GM12878 (cell line): ENCODE measurements around the gene BICC1. TPM values are rescaled to one million over a fixed set of nuclear protein-coding genes. Genes with fewer than 3 reads are reported as not detected.

Experiments
- ATAC-seq: fragments of 200-7000 bp; cut with Tn5 transposase; 3 replicates; pipeline ENCODE4 v1.9.1; 2020; ENCODE audit warnings: mild to moderate bottlenecking, moderate library complexity
- BruUV-seq: library from RNA; stranded (reverse); fragments of 400-500 nt; replicated peaks from 2 replicates; lab custom pipeline; 2021; lab: Mats Ljungman, UMichigan
- CTCF ChIA-PET: fragments of 300-600 bp; sonication (Branson Sonifier 250); formaldehyde crosslinking; extraction: SDS; loops from one replicate; lab custom pipeline; 2021; ENCODE audit warnings: inconsistent platforms; lab: Yijun Ruan, JAX
- POLR2A ChIA-PET: fragments of 350-600 bp; formaldehyde crosslinking; extraction: SDS; loops from one replicate; lab custom pipeline; 2021; ENCODE audit warnings: inconsistent platforms; lab: Charles Lee
- RAD21 ChIA-PET: fragments of 300-600 bp; sonication (Branson Sonifier 250); formaldehyde crosslinking; loops from one replicate; lab custom pipeline; 2023; ENCODE audit warnings: antibody characterized with exemption; ENCODE audit not compliant: unreplicated experiment; lab: Charles Lee
- SMC1A ChIA-PET: fragments of 300-600 bp; sonication (Branson Sonifier 250); formaldehyde crosslinking; loops from one replicate; lab custom pipeline; 2023; ENCODE audit not compliant: unreplicated experiment, uncharacterized antibody; lab: Charles Lee
- DNase-seq: peaks from one replicate; pipeline ENCODE4 v3.0.0-alpha.2; 2011; ENCODE audit warnings: low read depth, low spot score
- FAIRE-seq: peaks from 3 replicates; lab custom pipeline; 2011; peaks lifted over from hg19 to GRCh38; lab: Jason Lieb, UNC
- H2AFZ ChIP-seq: 2 replicates; pipeline ENCODE4 v1.6.0; 2011; ENCODE audit warnings: low read depth, low read length, control low read depth; ENCODE audit not compliant: control insufficient read depth
- H3K27ac ChIP-seq: 2 replicates; pipeline ENCODE4 v1.5.1; 2011; ENCODE audit warnings: control low read depth; ENCODE audit not compliant: control insufficient read depth, insufficient read depth
- H3K27me3 ChIP-seq, 2 experiments: replicated peaks in 1 of 2; 2 replicates each; pipeline versions ENCODE4 v1.6.0 to v1.6.1; 2011; ENCODE audit warnings: low read length in 1 of 2; ENCODE audit not compliant: control insufficient read depth in 2 of 2, insufficient read depth in 2 of 2
- H3K36me3 ChIP-seq, 2 experiments: 2 replicates each; pipeline ENCODE4 v1.5.1; 2011; ENCODE audit warnings: low read length in 1 of 2; ENCODE audit not compliant: control insufficient read depth in 2 of 2, insufficient read depth in 2 of 2
- H3K4me1 ChIP-seq: 2 replicates; pipeline ENCODE4 v1.6.1; 2011; ENCODE audit warnings: mild to moderate bottlenecking, low read length, moderate library complexity, mixed read lengths; ENCODE audit not compliant: control insufficient read depth, insufficient read depth
- H3K4me2 ChIP-seq: 2 replicates; pipeline ENCODE4 v1.6.0; 2011; ENCODE audit warnings: control low read depth; ENCODE audit not compliant: control insufficient read depth, insufficient read depth
- H3K4me3 ChIP-seq: fragments of 200-600 bp; sonication (generic); 2 replicates; pipeline ENCODE4 v1.5.1; 2016
- H3K79me2 ChIP-seq: 2 replicates; pipeline ENCODE4 v1.6.0; 2011; ENCODE audit warnings: low read length; ENCODE audit not compliant: control insufficient read depth, insufficient read depth
- H3K9ac ChIP-seq: 2 replicates; pipeline ENCODE4 v1.8.0; 2011; ENCODE audit warnings: low read length, control low read depth, mixed read lengths; ENCODE audit not compliant: control insufficient read depth, insufficient read depth
- H3K9me3 ChIP-seq: replicated peaks from 3 replicates; pipeline ENCODE4 v1.5.1; 2011; ENCODE audit warnings: mild to moderate bottlenecking, low read length; ENCODE audit not compliant: control insufficient read depth, insufficient read depth
- H4K20me1 ChIP-seq: 2 replicates; pipeline ENCODE4 v1.6.0; 2011; ENCODE audit not compliant: control insufficient read depth, insufficient read depth
- ATF7 ChIP-seq: fragments of 450-650 bp; IDR thresholded peaks from 2 replicates; pipeline ENCODE4 v1.6.1; 2016; ENCODE audit warnings: low read depth, mild to moderate bottlenecking
- BHLHE40 ChIP-seq, 2 experiments: fragments of 450-650 bp in 1 of 2; IDR thresholded peaks; 2 replicates each; pipeline ENCODE4 v1.6.1; 2011 to 2017; ENCODE audit warnings: low read depth in 2 of 2, borderline replicate concordance in 1 of 2, improper control_type of control experiment in 1 of 2, low read length in 1 of 2, mild to moderate bottlenecking in 1 of 2
- CBX3 ChIP-seq: fragments of 200-600 bp; sonication (generic); IDR thresholded peaks from 2 replicates; pipeline ENCODE4 v1.6.1; 2016; ENCODE audit warnings: low read depth, borderline replicate concordance
- CEBPB ChIP-seq, 2 experiments: fragments of 150-350 bp in 1 of 2; IDR thresholded peaks; 2 replicates each; pipeline ENCODE4 v1.6.1; 2012 to 2014; ENCODE audit warnings: low read depth in 2 of 2, low read length in 2 of 2, borderline replicate concordance in 1 of 2, inconsistent platforms in 1 of 2
- E2F8 ChIP-seq: fragments of 450-650 bp; IDR thresholded peaks from 2 replicates; pipeline ENCODE4 v1.6.1; 2018; ENCODE audit warnings: mild to moderate bottlenecking, low read depth, moderate library complexity; ENCODE audit not compliant: partially characterized antibody
- EED ChIP-seq: sonication (generic); IDR thresholded peaks from 2 replicates; pipeline ENCODE4 v1.6.1; 2016; ENCODE audit warnings: antibody characterized with exemption, low read depth
- ESRRA ChIP-seq: IDR thresholded peaks from 2 replicates; pipeline ENCODE4 v1.6.1; 2012; ENCODE audit warnings: mild to moderate bottlenecking, low read length, improper control_type of control experiment
- GATAD2B ChIP-seq: fragments of 450-650 bp; conservative IDR thresholded peaks from 2 replicates; pipeline ENCODE4 v1.6.1; 2017; ENCODE audit warnings: low read depth, mild to moderate bottlenecking, moderate library complexity
- IKZF1 ChIP-seq: fragments of 450-650 bp; conservative IDR thresholded peaks from 2 replicates; pipeline ENCODE4 v1.6.1; 2017; ENCODE audit warnings: antibody characterized with exemption, mild to moderate bottlenecking
- SKIL ChIP-seq: fragments of 450-650 bp; IDR thresholded peaks from 2 replicates; pipeline ENCODE4 v1.6.1; 2017; ENCODE audit warnings: mild to moderate bottlenecking, low read depth, inconsistent platforms; ENCODE audit not compliant: poor library complexity, severe bottlenecking
- SP1 ChIP-seq: IDR thresholded peaks from one replicate; pipeline ENCODE4 v1.6.1; 2011; ENCODE audit warnings: low read depth, low read length
- ZNF592 ChIP-seq: fragments of 450-650 bp; IDR thresholded peaks from 2 replicates; pipeline ENCODE4 v1.6.1; 2017; ENCODE audit warnings: mild to moderate bottlenecking, moderate library complexity
- WGBS: methylation state at CpG from one replicate; pipeline ENCODE4 v1.1.6; 2016; ENCODE audit warnings: low lambda C conversion rate; ENCODE audit not compliant: insufficient replicate concordance, insufficient coverage; ENCODE audit errors: missing lambda C conversion rate; 5-methylcytosine and 5-hydroxymethylcytosine counted together
- in situ Hi-C: fragments of 300-500 bp; cut with MboI; formaldehyde crosslinking; loops from 9 replicates; pipeline ENCODE4 v1.14.3; 2018; ENCODE audit warnings: mixed read lengths
- intact Hi-C: fragments of 100-400 bp; cut with micrococcal nuclease; formaldehyde crosslinking; loops from one replicate; pipeline ENCODE4 v1.14.2; 2022; ENCODE audit not compliant: unreplicated experiment
- polyA plus RNA-seq, 11 experiments: library from polyadenylated mRNA; depleted of rRNA in 4 of 11; unstranded in 6 of 11; stranded (reverse) in 5 of 11; fragments of >200 nt; fragmentation: Nextera tagmentation in 4 of 11; fragmentation: Illumina TruSeq in 1 of 11; extraction: Ambion mirVana in 4 of 11; extraction: Trizol in 1 of 11; gene quantifications; 1 replicate in 1 of 11; 2 replicates in 10 of 11; pipeline versions ENCODE4 v1.2.1 to v1.2.3, GENCODE V29; 2011 to 2016; ENCODE audit warnings: inconsistent platforms in 2 of 11, missing spikeins in 2 of 11, low read depth in 1 of 11
- total RNA-seq, 4 experiments: library from RNA; depleted of rRNA in 3 of 4; stranded (reverse); fragments of >200 nt in 3 of 4; fragmentation: Illumina TruSeq in 1 of 4; extraction: Trizol in 1 of 4; gene quantifications; 2 replicates each; pipeline versions ENCODE4 v1.2.1 to v1.2.3, GENCODE V29; 2013 to 2021

The BICC1 gene
- total and polyA plus RNA-seq, 10 of the 15 experiments (the other 5 are each of a cell fraction or from before 2014, with no cell fraction given): 0.01 to 0.10 (median 0.04) TPM; not detected in 5

GRCh38 chr10:58754469-58755339 is 242.0 kb downstream of the BICC1 start (continued):
- no peak for TF ChIP-seq E2F8
- TF ChIP-seq BHLHE40 (IDR thresholded peaks at IDR 0.05; ENCODE audit: borderline replicate concordance in 1 of 2, low read depth in 2 of 2, low read length in 1 of 2): no peak

GRCh38 chr10:58755340-58755610 is 242.6 kb downstream of the BICC1 start:
- Histone ChIP-seq H3K36me3 (no peaks in the 10 kb centered on the region), H2AFZ (no peak overlapping the region), H3K4me3 (no peak overlapping the region), H3K27ac (no peak overlapping the region), H3K79me2 (no peaks in the 10 kb centered on the region), H3K9ac (no peak overlapping the region), H3K4me1 (no peaks in the 10 kb centered on the region), H3K27me3 (no peaks in the 10 kb centered on the region), H4K20me1 (no peaks in the 10 kb centered on the region), H3K9me3 (no peaks in the 10 kb centered on the region), H3K4me2 (no peak overlapping the region)
- ChIA-PET POLR2A (no interaction called here), SMC1A (interaction anchor here (0.7 kb wide), 2 partner anchors 26 to 1302 kb away, joined by 3 to 4 read pairs; no protein-coding TSS in a partner anchor), CTCF (no interaction called here), RAD21 (no interaction called here)
- 52% methylated on average over 1 of the region's 1 CpG for WGBS
- DNase-seq (no peak), ATAC-seq (no peak), FAIRE-seq (no peak)
- no TSS peak for BruUV-seq
- intact Hi-C loops: no loop called here
- in situ Hi-C loops: no loop called here
- no peak for TF ChIP-seq IKZF1
- no peak for TF ChIP-seq ESRRA
- no peak for TF ChIP-seq CBX3
- TF ChIP-seq SKIL: no peak
- no peak for TF ChIP-seq GATAD2B
- TF ChIP-seq ZNF592: no peak
- no peak for TF ChIP-seq EED
- TF ChIP-seq ATF7: no peak
- TF ChIP-seq SP1: no peak
- no peak for TF ChIP-seq CEBPB (IDR thresholded peaks at IDR 0.05; ENCODE audit: borderline replicate concordance in 1 of 2, low read depth in 2 of 2, low read length in 2 of 2)
- TF ChIP-seq, all 136 proteins: peak for 0
